GM13977 (cell line): Measurements from ENCODE around the gene C15orf39.

Source experiments
- DNase-seq: peaks from one replicate; pipeline ENCODE4 v3.0.0; 2012; ENCODE audit warnings: low spot score
- in situ Hi-C: fragments of 300-500 bp; cut with MboI; formaldehyde crosslinking; loops from one replicate; pipeline ENCODE4 v1.12.0; 2022; ENCODE audit warnings: low sequenced_read_pairs, low pct_unique_long_range_greater_than_20kb, mixed read lengths, inconsistent platforms; ENCODE audit not compliant: unreplicated experiment
- TF ChIP-seq, protein P1 (sequence below): IDR thresholded peaks from 2 replicates; pipeline ENCODE4 v1.5.1; 2012; ENCODE audit warnings: mild to moderate bottlenecking, control low read depth; ENCODE audit not compliant: insufficient read depth; ENCODE audit errors: extremely low read depth, missing control alignments

The C15orf39 gene

DNA sequence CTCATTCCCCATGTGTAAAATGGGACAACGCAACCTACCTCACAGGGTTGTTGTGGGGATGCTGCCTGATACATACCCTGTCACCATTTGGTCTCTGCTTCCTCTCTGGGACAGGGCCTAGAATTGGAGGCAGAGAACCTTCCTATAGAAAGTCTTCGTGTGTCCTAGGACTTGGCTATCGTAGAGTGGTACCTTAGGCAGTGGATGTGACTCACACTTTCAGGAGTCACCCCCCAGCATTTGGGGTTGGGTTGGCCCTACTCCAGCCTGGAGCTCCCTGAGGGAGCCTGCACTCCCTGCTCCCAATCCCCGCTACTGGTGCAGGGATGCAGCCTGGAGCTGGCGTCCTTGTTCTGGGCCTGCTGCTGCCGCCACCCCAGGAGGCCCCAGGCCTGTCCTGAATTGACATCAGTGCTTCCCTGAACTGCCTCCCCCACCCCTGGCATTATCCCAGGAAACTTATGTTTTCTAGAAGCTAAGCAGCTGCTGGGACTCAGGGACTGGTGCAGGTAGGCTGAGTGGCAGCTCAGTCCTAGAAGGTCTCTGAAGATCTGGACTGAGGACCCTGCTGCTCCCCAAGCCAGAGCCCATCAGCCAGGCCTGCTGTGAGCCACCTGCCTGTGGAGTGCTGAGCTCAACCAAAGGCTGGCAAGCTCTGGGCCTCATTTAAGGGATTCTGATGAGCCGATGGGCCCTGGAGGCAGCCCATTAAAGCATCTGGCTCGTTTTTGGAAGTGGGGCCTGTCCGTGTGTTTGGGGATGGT is 9.9 kb downstream of the C15orf39 start:
- in situ Hi-C loops: no loop called here
- TF ChIP-seq, protein P1, sequence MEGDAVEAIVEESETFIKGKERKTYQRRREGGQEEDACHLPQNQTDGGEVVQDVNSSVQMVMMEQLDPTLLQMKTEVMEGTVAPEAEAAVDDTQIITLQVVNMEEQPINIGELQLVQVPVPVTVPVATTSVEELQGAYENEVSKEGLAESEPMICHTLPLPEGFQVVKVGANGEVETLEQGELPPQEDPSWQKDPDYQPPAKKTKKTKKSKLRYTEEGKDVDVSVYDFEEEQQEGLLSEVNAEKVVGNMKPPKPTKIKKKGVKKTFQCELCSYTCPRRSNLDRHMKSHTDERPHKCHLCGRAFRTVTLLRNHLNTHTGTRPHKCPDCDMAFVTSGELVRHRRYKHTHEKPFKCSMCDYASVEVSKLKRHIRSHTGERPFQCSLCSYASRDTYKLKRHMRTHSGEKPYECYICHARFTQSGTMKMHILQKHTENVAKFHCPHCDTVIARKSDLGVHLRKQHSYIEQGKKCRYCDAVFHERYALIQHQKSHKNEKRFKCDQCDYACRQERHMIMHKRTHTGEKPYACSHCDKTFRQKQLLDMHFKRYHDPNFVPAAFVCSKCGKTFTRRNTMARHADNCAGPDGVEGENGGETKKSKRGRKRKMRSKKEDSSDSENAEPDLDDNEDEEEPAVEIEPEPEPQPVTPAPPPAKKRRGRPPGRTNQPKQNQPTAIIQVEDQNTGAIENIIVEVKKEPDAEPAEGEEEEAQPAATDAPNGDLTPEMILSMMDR: no peak
- DNase-seq: no peak

DNA sequence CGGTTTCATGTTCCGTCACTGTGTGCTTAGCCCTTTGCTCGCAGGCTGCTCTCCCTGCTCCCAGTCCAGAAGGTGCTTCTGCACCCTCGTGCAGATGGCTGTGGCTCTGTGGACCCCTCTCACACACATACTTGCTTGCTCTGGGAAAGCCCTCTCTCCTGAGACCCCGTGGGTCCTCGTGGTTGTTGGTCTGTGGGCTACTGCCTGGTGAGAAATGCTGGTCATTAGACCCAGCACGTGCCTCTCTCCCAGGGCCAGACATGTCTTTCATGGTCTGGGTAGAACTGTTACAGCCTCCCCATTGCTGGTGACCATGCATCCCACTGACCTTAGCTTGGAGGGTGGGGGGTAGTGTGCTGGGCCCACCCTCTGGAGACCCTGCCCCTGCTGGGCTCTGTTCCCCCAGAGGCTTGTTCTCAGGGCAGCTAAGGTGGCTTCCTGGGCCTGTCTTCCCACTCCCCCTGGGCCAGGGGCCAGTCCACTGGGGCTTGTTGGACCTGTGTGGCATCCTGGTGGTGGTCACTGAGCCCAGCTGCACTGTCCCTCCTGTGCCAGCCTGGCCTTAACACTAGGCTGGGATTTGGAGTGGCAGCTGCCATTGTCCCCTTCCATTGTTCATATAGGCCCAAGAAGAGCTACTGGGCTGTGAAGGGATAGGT is 10.6 kb downstream of the C15orf39 start:
- no peak for DNase-seq
- in situ Hi-C loops: no loop called here
- TF ChIP-seq, protein P1: no peak

DNA sequence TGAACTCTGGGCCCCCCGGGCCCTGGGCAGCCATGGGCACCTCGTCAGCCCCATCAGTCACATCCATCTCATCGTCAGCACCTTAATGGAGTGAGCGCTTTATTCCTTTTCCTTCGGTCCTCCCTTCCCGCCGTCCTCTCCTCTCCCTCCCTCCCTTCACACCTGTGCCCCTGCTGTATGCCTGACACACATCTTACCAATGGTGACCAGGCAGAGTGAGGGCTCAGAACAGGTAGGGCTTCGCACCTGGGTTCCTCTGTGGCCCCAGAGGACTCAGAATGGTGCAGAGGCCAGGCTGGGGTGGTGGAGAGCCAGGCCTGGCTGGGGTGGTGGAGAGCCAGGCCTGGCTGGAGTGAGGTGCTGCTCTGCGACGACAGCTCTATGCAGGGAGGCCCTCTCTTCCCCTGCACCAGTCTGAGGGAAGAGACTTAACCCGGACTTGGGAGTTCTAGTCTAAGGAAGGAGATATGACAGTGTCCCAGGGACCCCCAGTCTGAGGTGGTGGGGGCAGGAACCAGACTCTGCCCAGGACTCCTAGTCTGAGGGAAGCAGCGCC is 11.6 kb downstream of the C15orf39 start:
- TF ChIP-seq, protein P1: no peak
- in situ Hi-C loops: no loop called here

DNA sequence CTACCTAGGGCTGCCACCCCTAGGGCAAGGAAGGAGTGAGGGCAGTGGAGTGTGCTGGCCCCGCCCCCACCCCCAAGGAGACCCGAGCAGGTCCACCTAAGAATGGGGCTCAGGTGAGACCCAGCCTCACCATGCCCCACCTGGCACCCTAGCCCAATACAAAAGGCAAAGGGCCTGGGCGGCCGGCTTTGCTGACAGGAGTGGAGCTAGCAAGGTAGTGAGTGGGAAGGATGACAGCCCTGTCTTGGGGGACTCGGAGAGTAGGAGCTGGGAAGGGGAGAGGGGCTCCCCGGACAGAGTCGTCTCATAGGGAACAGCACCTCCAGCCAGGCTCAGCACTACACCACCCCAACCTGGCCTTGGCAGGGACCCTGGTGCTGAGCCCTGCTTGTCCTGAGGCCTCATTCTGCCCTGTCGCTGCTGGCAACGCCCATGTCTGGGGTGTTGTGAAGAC is 12.1 kb downstream of the C15orf39 start:
- in situ Hi-C loops: no loop called here
- TF ChIP-seq, protein P1: no peak
- no peak for DNase-seq

More for the DNA sequence above, 11.6 kb downstream of the C15orf39 start:
- DNase-seq: no peak

DNA sequence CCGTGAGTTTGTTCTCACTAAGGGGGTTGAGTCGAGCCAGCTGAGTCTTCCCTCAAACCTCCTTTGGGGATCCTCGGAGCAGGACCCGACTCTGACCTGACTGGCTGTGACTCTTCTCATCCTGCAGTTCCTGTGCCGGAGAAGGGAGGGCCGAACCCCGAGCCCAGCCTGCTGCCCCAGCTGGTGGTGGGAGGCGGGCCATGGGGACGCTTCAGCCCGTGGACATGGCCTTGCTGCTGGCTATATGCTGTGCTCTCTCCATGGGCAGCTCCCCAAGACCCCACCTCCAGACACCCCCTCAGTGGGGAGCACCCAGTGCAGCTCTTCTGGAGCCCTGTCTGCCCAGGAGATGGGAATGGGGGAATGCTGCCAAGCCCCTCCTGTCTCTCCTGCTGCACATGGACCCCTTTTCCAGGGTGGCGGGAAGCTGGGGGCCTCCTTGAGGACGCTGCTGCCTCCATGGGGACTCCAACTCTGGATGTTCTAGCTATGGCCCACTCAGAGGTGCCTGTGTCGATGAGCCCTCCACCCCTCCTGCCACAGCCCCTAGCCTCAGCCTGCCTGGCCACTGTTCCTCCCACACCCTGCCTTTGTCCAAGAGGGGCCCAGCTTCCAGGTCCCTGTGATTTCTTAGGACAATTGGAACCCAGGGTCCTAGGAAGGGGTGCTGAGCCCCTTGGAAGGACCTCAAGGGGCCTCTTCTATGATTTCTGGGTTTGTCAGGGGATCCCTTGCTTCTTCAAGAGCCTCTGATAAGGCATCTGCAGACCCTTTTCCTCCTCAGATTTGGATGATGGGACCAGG is 12.8 kb downstream of the C15orf39 start:
- TF ChIP-seq, protein P1: no peak
- DNase-seq: no peak

More for the DNA sequence above, 12.8 kb downstream of the C15orf39 start:
- in situ Hi-C loops: no loop called here
